Adipocyte (in vitro differentiated cells): ENCODE data around the gene WDR17.
A peak's percentile ranks its signal among the peaks of the same experiment; 100 is the strongest.

Experiments used
- DNase-seq: peaks from one replicate; pipeline ENCODE4 v3.0.0-alpha.2; 2015; ENCODE audit warnings: low read depth
- H3K27me3 ChIP-seq: replicated peaks from 2 replicates; pipeline ENCODE4 v1.7.0; 2013; ENCODE audit warnings: mild to moderate bottlenecking, low read length, moderate library complexity; ENCODE audit not compliant: control insufficient read depth, insufficient read depth
- H3K36me3 ChIP-seq: 2 replicates; pipeline ENCODE4 v1.7.0; 2013; ENCODE audit warnings: low read length, mild to moderate bottlenecking, moderate library complexity; ENCODE audit not compliant: control insufficient read depth, insufficient read depth, severe bottlenecking
- H3K4me1 ChIP-seq: 2 replicates; pipeline ENCODE4 v1.7.0; 2013; ENCODE audit warnings: mild to moderate bottlenecking, low read length, moderate library complexity; ENCODE audit not compliant: control insufficient read depth, insufficient read depth
- H3K4me3 ChIP-seq: 2 replicates; pipeline ENCODE4 v1.7.0; 2013; ENCODE audit warnings: mild to moderate bottlenecking, low read length, moderate library complexity
- H3K9ac ChIP-seq: 2 replicates; pipeline ENCODE4 v1.7.0; 2013; ENCODE audit warnings: mild to moderate bottlenecking, low read length, moderate library complexity
- H3K9me3 ChIP-seq: 2 replicates; pipeline ENCODE4 v1.7.0; 2013; ENCODE audit warnings: mild to moderate bottlenecking, low read length, moderate library complexity; ENCODE audit not compliant: control insufficient read depth

Gene WDR17

GRCh38 chr4:176099314-176099713 lies 33.7 kb downstream of the WDR17 start:
- no peak for DNase-seq
- Histone ChIP-seq H3K4me3 (no peak overlapping the region), H3K27me3 (no peaks in the 10 kb centered on the region), H3K36me3 (no peaks in the 10 kb centered on the region), H3K9me3 (peaks cover 2% of the 10 kb centered on the region), H3K4me1 (no peaks in the 10 kb centered on the region), H3K9ac (no peak overlapping the region)

DNA sequence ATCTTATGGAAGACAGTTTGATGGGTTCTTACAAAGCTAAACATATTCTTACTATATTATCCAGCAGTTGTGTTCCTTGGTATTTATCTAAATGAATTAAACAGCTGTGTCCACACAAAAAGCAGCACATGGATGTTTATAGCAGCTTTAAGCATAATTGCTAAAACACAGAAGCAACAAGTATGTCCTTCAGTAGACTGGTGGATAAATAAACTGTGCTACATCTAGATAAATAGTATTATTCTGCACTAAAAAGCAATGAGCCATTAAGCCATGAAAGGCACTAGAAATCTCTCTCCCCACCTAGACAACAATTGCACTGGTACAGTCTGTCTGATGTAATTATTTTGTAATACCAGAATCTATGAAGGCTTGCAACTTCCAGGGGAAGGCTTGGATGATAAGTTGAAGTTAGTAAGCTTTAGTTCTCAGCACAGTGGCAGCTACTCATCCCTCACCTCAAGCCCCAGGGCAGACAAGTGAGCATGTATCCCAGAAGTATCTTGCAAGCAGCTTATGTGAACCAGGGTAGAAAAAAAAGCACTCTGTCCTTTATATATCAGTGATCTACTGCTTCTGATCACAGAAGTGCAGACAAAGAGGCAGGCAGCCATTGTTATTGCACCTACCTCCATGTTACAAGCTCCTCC lies 36.9 kb downstream of the WDR17 start:
- Histone ChIP-seq H3K27me3 (no peaks in the 10 kb centered on the region), H3K9me3 (peaks cover 2% of the 10 kb centered on the region), H3K36me3 (no peaks in the 10 kb centered on the region), H3K4me1 (no peaks in the 10 kb centered on the region), H3K4me3 (no peak overlapping the region), H3K9ac (no peak overlapping the region)
- DNase-seq, result no peak

- Histone ChIP-seq H3K4me1 (no peaks in the 10 kb centered on the region), H3K27me3 (no peaks in the 10 kb centered on the region), H3K36me3 (no peaks in the 10 kb centered on the region), H3K4me3 (no peak overlapping the region), H3K9ac (no peak overlapping the region), H3K9me3 (peaks cover 2% of the 10 kb centered on the region)
- DNase-seq, result no peak
Measured at GRCh38 chr4:176107695-176108094, 42.1 kb downstream of the WDR17 start.

GRCh38 chr4:176123710-176124407 lies 58.2 kb downstream of the WDR17 start:
- Histone ChIP-seq H3K4me1 (no peaks in the 10 kb centered on the region), H3K36me3 (no peaks in the 10 kb centered on the region), H3K9me3 (no peaks in the 10 kb centered on the region), H3K9ac (no peak overlapping the region), H3K27me3 (no peaks in the 10 kb centered on the region), H3K4me3 (no peak overlapping the region)
- peak; percentile 38 for DNase-seq

DNA sequence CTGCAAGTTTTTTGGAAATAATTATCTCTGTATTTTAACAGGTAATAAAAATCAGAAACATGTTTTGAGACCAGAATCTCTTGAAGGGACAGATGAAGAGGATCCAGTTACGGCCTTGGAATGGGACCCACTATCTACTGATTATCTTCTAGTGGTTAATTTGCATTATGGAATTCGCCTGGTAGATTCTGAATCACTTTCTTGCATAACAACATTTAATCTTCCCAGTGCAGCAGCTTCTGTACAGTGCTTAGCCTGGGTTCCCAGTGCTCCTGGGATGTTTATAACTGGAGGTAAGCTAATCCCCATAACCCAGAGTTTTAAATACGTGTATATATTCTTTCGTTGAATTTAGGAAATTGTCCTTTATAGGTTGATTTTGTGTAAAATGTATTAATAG lies 59.4 kb downstream of the WDR17 start:
- Histone ChIP-seq H3K27me3 (no peaks in the 10 kb centered on the region), H3K9ac (no peak overlapping the region), H3K4me3 (no peak overlapping the region), H3K4me1 (no peaks in the 10 kb centered on the region), H3K36me3 (no peaks in the 10 kb centered on the region), H3K9me3 (no peaks in the 10 kb centered on the region)
- no peak for DNase-seq

DNA sequence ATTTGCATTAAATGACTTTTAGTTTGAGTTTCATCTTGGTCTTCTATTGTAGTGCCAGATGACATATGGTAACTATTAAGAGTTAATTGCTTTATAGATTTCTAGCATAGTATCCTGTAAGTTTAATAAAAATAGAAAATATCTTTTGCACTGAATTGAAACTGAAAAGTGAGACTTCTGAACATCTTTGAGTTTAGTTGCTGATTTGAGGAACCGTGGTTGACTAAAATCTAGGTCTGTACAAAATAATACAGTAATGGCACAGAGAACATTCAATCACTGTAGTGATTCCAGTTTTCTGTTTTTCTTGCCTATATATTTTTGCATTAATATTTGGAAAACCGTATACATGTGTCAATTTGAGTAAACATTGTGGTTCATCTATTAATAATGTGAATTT lies 69.0 kb downstream of the WDR17 start:
- no peak for DNase-seq
- H3K4me1 ChIP-seq, result peaks cover 4% of the 10 kb centered on the region
- H3K9ac ChIP-seq, result no peak overlapping the region
- no peaks in the 10 kb centered on the region for H3K36me3 ChIP-seq
- H3K27me3 ChIP-seq, result no peaks in the 10 kb centered on the region
- no peaks in the 10 kb centered on the region for H3K9me3 ChIP-seq
- H3K4me3 ChIP-seq, result no peak overlapping the region

DNA sequence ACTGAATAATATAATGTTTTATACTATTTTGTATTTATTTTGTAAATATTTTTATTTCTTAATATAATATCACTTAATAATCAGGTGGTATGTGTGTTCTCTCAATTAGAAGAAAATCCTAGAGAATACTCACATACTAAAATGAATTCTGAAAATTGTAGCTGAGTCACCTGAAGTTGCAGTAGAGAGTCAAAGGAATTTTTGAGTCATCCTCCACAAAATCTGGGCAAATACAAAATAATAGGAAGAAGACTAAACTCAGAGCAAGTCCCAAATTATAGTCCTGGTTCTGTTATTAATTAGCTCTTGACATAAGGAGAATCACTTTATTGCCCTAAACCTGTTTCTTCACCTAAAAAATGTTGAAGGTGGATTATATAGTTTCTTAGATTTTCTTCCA lies 72.0 kb downstream of the WDR17 start:
- Histone ChIP-seq H3K27me3 (no peaks in the 10 kb centered on the region), H3K9ac (no peak overlapping the region), H3K9me3 (no peaks in the 10 kb centered on the region), H3K4me3 (no peak overlapping the region), H3K36me3 (no peaks in the 10 kb centered on the region), H3K4me1 (peaks cover 4% of the 10 kb centered on the region)
- DNase-seq, result peak; percentile 42

GRCh38 chr4:176139518-176139917 lies 73.9 kb downstream of the WDR17 start:
- H3K36me3 ChIP-seq, result no peaks in the 10 kb centered on the region
- H3K27me3 ChIP-seq, result no peaks in the 10 kb centered on the region
- H3K4me3 ChIP-seq, result no peak overlapping the region
- no peak for DNase-seq
- peaks cover 4% of the 10 kb centered on the region for H3K4me1 ChIP-seq
- H3K9me3 ChIP-seq, result no peaks in the 10 kb centered on the region
- no peak overlapping the region for H3K9ac ChIP-seq

DNA sequence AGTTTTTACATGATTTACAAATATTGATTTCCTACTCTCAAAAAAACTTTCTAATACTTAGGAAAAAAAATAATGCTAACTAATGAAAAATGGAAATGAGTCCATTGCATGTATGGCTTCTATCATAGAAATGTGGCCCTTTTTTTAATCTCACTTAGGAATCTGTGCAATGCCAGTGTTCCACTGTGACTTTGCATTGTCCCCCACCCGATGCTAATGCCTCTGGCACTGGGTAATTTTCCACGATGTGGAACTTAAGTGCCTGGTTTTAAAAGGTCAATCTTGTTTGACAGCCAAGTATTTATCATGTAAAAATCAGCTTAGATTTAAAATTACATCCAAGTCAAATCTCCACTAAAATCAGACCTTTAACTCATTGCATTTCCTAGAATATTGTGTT lies 76.6 kb downstream of the WDR17 start:
- DNase-seq, result no peak
- Histone ChIP-seq H3K9ac (no peak overlapping the region), H3K27me3 (no peaks in the 10 kb centered on the region), H3K36me3 (no peaks in the 10 kb centered on the region), H3K4me3 (no peak overlapping the region), H3K9me3 (no peaks in the 10 kb centered on the region), H3K4me1 (peaks cover 4% of the 10 kb centered on the region)

DNA sequence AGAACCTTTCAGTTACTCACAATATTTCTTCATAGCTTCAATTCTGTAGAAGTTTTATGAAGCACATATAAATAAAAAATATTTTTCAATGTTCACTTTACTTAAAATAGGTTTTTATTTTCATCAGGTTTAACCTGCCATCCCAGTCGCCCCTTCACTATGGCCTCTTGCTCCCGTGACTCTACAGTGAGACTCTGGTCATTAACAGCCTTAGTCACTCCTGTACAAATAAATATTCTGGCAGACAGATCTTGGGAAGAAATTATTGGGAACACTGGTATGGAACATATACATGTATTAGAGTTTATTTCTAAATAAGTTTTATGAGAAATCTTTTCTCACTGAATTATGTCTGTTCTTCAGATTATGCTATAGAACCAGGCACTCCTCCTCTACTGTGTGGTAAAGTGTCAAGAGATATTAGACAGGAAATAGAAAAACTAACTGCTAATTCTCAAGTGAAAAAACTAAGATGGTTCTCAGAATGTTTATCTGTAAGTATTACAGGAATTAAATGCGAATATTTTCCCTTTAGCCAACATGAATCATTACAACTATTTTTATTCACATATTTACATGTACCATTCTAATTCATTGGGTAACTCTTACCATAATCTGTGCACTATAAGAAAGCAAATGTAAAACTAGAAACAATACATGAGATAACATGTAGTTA lies 84.2 kb downstream of the WDR17 start:
- no peaks in the 10 kb centered on the region for H3K9me3 ChIP-seq
- H3K4me1 ChIP-seq, result no peaks in the 10 kb centered on the region
- DNase-seq, result no peak
- H3K9ac ChIP-seq, result no peak overlapping the region
- H3K4me3 ChIP-seq, result no peak overlapping the region
- no peaks in the 10 kb centered on the region for H3K36me3 ChIP-seq
- no peaks in the 10 kb centered on the region for H3K27me3 ChIP-seq

- DNase-seq, result peak; percentile 73
- H3K27me3 ChIP-seq, result no peaks in the 10 kb centered on the region
- H3K9ac ChIP-seq, result no peak overlapping the region
- H3K36me3 ChIP-seq, result no peaks in the 10 kb centered on the region
- no peak overlapping the region for H3K4me3 ChIP-seq
- H3K4me1 ChIP-seq, result no peaks in the 10 kb centered on the region
- H3K9me3 ChIP-seq, result no peaks in the 10 kb centered on the region
Measured at GRCh38 chr4:176150356-176150682, 84.7 kb downstream of the WDR17 start.
